Activated B cell treated with CpG ODN at 0.5 μM for 24 hours (primary cell): ENCODE data around the gene TMEM131. TPM values are rescaled to one million over a fixed set of nuclear protein-coding genes. Genes with fewer than 3 reads are reported as not detected.

Experiments
- ATAC-seq: fragments of 200-7000 bp; cut with Tn5 transposase; one replicate; pipeline ENCODE4 v1.10.0; 2021; ENCODE audit warnings: low read depth, mild to moderate bottlenecking, moderate library complexity
- CTCF ChIA-PET: fragments of 350-600 bp; sonication (Branson Sonifier 250); formaldehyde crosslinking; loops from one replicate; lab custom pipeline; 2021; ENCODE audit warnings: antibody characterized with exemption; lab: Charles Lee
- POLR2A ChIA-PET: fragments of 350-600 bp; sonication (Branson Sonifier 250); formaldehyde crosslinking; loops from one replicate; lab custom pipeline; 2021; ENCODE audit warnings: antibody characterized with exemption; lab: Charles Lee
- DNase-seq: peaks from one replicate; pipeline ENCODE4 v3.0.0; 2022
- H3K27ac Mint-ChIP-seq: one replicate; pipeline ENCODE4 v1.8.0; 2020; ENCODE audit warnings: mixed read lengths
- H3K27me3 Mint-ChIP-seq: one replicate; pipeline ENCODE4 v1.8.0; 2021; ENCODE audit warnings: mixed read lengths
- H3K36me3 Mint-ChIP-seq: one replicate; pipeline ENCODE4 v1.8.0; 2021; ENCODE audit warnings: low read depth, mixed read lengths
- H3K4me1 Mint-ChIP-seq: one replicate; pipeline ENCODE4 v1.8.0; 2021; ENCODE audit warnings: mixed read lengths
- H3K4me3 Mint-ChIP-seq: one replicate; pipeline ENCODE4 v1.8.0; 2020; ENCODE audit warnings: mild to moderate bottlenecking, mixed read lengths
- H3K9me3 Mint-ChIP-seq: one replicate; pipeline ENCODE4 v1.8.0; 2020; ENCODE audit warnings: mixed read lengths
- intact Hi-C: fragments of 100-400 bp; cut with micrococcal nuclease; formaldehyde crosslinking; loops from one replicate; pipeline ENCODE4 v1.15.1; 2024
- total RNA-seq: library from RNA; stranded (reverse); gene quantifications from 2 replicates; pipeline ENCODE4 v1.2.3, GENCODE V29; 2022
- TF ChIP-seq, protein P1 (sequence below): fragments of 200-600 bp; IDR thresholded peaks from one replicate; pipeline ENCODE4 v1.8.0; 2022; ENCODE audit warnings: antibody characterized with exemption, mild to moderate bottlenecking

Gene TMEM131
- total RNA-seq, 1 donor from 2014 or later, result 146 TPM

DNA sequence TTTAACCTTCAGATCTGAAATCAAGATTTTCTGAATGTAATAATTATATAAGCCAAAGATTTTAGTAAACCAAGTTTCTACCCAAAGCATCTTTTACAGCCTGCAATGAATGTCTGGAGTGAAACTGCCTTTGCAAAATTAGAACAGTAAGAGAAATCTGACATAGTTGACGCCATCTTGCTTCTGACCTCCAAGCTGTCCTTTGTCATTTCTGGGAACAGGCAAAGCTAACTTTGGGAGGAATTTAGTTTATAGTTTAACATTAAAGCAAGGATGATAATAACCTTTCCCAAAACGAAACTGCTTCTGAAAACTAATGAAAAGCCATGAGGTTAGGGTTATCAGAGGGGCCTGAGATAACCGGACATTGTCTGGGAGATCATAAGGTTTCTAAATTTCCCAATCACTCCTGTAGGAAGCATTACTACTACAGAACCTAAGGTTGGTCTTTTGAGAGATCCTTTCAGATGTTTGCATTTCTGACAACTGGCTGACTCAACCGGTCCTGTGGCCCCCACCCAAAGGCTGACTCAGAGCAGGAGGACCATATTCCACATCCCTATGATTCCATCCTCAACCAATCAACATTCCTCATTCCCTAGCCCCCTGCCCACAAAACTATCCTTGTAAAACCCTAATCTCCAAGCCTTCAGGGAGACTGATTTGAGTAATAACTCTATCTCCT lies 124.5 kb downstream of the TMEM131 start:
- Mint-ChIP-seq H3K4me1 (peaks cover 62% of the 10 kb centered on the region), H3K4me3 (no peak overlapping the region), H3K9me3 (no peaks in the 10 kb centered on the region), H3K27ac (no peak overlapping the region), H3K36me3 (peaks cover 35% of the 10 kb centered on the region), H3K27me3 (no peaks in the 10 kb centered on the region)
- TF ChIP-seq, protein P1, sequence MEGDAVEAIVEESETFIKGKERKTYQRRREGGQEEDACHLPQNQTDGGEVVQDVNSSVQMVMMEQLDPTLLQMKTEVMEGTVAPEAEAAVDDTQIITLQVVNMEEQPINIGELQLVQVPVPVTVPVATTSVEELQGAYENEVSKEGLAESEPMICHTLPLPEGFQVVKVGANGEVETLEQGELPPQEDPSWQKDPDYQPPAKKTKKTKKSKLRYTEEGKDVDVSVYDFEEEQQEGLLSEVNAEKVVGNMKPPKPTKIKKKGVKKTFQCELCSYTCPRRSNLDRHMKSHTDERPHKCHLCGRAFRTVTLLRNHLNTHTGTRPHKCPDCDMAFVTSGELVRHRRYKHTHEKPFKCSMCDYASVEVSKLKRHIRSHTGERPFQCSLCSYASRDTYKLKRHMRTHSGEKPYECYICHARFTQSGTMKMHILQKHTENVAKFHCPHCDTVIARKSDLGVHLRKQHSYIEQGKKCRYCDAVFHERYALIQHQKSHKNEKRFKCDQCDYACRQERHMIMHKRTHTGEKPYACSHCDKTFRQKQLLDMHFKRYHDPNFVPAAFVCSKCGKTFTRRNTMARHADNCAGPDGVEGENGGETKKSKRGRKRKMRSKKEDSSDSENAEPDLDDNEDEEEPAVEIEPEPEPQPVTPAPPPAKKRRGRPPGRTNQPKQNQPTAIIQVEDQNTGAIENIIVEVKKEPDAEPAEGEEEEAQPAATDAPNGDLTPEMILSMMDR, result no peak
- ATAC-seq (no peak), DNase-seq (no peak)
- intact Hi-C loops, result loop anchor here (5.0 kb wide), 1 partner anchor 36 kb away; no protein-coding TSS in a partner anchor
- CTCF ChIA-PET, result interaction anchor here (0.7 to 1.1 kb wide), 2 partner anchors 121 to 141 kb away, joined by 3 to 4 read pairs; no protein-coding TSS in a partner anchor
- POLR2A ChIA-PET, result interaction anchor here (1.1 to 1.2 kb wide), 2 partner anchors 124 to 125 kb away, joined by 3 to 4 read pairs; no protein-coding TSS in a partner anchor

GRCh38 chr2:97870396-97870843 lies 125.3 kb downstream of the TMEM131 start:
- Mint-ChIP-seq H3K36me3 (peaks cover 41% of the 10 kb centered on the region), H3K9me3 (no peaks in the 10 kb centered on the region), H3K4me3 (no peak overlapping the region), H3K27ac (peak overlapping the region; percentile 30), H3K27me3 (no peaks in the 10 kb centered on the region), H3K4me1 (peaks cover 54% of the 10 kb centered on the region)
- TF ChIP-seq, protein P1, result no peak
- ChIA-PET POLR2A (interaction anchor here (1.1 to 1.2 kb wide), 2 partner anchors 124 to 126 kb away, joined by 3 to 4 read pairs; no protein-coding TSS in a partner anchor), CTCF (interaction anchor here (0.7 to 1.1 kb wide), 2 partner anchors 122 to 142 kb away, joined by 3 to 4 read pairs; no protein-coding TSS in a partner anchor)
- ATAC-seq, result peak; percentile 93
- intact Hi-C loops, result loop anchor here (5.0 kb wide), 1 partner anchor 37 kb away; no protein-coding TSS in a partner anchor
- DNase-seq, result no peak

DNA sequence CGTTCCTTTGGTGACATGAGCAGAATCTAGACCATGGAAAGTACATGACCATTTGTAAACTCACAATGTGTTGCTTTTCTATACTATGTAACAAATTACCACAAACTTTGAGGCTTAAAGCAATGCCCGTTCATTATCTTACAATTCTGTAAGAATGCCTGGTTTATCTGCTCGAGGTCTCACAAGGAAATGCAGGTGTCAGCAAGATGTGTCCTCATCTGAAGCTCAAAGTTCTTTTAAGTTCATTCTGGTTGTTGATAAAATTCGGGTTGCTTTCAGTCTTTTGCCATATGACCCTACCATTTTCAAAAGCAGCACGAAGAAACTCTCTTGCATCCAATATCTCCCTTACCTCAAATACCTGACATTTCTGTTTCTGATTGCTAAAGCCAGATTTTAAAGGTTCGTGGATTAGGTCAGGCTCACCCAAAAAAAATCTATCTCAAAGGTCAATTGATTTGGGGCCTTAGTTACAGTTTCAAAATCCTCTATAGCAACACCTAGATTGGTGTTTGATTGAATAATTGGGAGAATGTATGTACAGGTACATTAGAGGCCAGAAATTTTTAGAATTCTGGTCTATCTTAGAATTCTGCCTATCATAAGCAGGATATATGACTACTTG lies 125.9 kb downstream of the TMEM131 start:
- CTCF ChIA-PET, result interaction anchor here (1.1 kb wide), 1 partner anchor 143 kb away, joined by 4 read pairs; no protein-coding TSS in a partner anchor
- H3K4me3 Mint-ChIP-seq, result no peak overlapping the region
- DNase-seq (no peak), ATAC-seq (no peak)
- POLR2A ChIA-PET, result interaction anchor here (1.1 to 1.2 kb wide), 2 partner anchors 125 to 127 kb away, joined by 3 to 4 read pairs; no protein-coding TSS in a partner anchor
- no peak overlapping the region for H3K27ac Mint-ChIP-seq
- peaks cover 47% of the 10 kb centered on the region for H3K36me3 Mint-ChIP-seq
- TF ChIP-seq, protein P1, result no peak
- H3K9me3 Mint-ChIP-seq, result no peaks in the 10 kb centered on the region
- peaks cover 50% of the 10 kb centered on the region for H3K4me1 Mint-ChIP-seq
- intact Hi-C loops, result loop anchor here (2.0 to 5.0 kb wide), 2 partner anchors 15 to 37 kb away; no protein-coding TSS in a partner anchor
- H3K27me3 Mint-ChIP-seq, result no peaks in the 10 kb centered on the region

DNA sequence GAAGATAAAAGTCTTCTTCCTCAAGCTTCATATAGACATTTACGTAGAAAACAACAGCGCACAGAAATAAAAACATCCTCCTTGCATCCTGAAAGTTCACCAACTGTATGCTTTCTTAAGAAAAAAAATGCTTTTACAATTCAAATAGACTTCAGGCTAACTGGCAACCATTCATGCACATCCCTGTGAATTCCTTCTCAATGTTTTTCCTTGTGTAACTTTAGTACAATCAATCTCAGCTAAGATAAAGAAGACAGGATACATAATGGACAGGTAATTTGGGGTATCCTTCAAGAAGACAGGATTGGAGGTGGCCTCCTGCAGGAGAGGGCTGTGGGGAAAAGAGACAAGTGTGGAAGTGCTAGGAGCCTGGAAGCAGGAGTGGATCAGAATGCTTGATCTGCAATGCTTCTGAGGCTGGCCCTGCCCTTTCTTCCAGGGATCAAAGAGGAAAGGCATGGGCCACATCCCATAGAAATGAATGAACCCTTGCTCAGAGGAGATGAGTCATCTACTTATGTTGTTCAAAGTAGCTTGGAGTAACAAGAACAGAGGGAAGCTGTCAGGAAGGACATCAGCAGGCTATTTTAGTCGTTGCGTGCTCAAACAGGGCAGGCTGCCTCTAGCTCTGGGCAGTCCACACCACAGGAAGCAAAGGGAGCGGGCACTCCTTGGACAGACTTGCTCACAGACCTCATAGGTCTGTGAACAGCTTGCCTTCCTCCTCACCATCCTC lies 126.6 kb downstream of the TMEM131 start:
- POLR2A ChIA-PET, result no interaction called here
- Mint-ChIP-seq H3K4me1 (peaks cover 46% of the 10 kb centered on the region), H3K9me3 (no peaks in the 10 kb centered on the region), H3K36me3 (peaks cover 49% of the 10 kb centered on the region), H3K27ac (no peak overlapping the region), H3K4me3 (no peak overlapping the region), H3K27me3 (no peaks in the 10 kb centered on the region)
- intact Hi-C loops, result loop anchor here (2.0 kb wide), 1 partner anchor 14 kb away; no protein-coding TSS in a partner anchor
- TF ChIP-seq, protein P1, result no peak
- ATAC-seq, result no peak
- DNase-seq, result no peak
- CTCF ChIA-PET, result no interaction called here
